HG03460 (cell line): Measurements from ENCODE around the gene PGP.

Experiments
- ATAC-seq: cut with Tn5 transposase; IDR thresholded peaks from one replicate; pipeline ENCODE4 v1.9.1; 2021; ENCODE audit not compliant: unreplicated experiment

The PGP gene

DNA sequence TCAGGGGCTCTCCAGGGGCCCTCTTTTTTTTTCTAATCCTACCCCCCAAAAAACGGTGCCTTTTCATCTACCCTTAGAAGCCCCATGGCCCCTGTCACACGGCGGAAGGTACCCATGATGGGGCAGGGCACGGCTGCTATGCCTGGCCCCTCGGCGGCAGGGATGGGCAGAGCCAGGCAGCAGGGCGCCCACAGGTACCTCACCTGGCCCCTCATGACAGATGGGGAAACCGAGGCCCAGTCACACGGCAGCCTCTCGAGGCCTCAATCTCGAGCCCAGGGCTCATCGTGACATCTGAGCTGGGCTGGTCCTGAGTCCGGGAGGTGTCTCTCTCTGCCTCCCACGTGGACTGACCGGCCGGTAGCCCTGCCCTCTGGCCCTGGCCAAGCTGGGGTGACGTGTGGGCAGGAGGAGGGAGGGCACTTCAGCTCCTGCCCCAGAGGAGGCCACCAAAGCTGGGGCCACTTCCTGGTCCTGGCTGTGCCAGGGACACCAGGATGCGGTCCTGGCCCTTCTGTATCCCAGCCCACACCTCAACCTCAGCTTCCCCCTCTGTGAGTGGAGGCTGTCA is 47.5 kb downstream of the PGP start:
- ATAC-seq: no peak

DNA sequence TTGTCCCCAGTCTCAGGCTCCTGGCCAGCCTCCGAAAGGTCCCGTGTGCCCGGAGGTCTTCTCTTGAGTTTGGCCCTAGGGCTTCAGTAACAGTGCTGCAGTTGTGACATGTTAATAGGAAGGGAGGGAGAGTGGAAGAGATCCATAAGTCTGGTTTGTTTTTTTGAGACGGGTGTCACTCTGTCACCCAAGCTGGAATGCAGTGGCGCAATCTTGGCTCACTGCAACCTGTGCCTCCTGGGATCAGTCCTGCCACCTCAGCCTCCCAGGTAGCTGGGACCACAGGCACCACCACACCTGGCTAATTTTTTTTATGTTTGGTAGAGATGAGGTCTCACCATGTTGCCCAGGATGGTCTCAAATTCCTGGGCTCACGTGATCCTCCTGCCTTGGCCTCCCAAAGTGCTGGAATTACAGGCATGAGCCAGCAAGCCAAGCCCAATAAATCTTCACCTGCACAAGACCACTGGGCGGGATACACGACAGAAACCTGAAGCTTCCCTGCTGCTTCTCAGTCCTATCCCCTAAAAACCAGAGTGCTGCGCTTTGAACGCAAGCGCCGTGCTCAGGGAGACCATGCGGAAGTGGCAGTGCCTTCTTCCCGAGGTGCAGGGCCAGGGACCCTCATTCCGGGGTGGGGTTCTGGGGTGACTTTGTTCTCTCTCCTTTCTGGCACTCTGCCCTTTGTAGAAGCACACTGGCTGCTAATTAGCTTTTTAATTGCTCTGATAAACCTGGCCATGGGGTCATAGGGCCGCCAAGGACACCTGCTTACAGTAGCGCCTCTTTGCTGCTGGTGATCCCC is 48.2 kb downstream of the PGP start:
- no peak for ATAC-seq

DNA sequence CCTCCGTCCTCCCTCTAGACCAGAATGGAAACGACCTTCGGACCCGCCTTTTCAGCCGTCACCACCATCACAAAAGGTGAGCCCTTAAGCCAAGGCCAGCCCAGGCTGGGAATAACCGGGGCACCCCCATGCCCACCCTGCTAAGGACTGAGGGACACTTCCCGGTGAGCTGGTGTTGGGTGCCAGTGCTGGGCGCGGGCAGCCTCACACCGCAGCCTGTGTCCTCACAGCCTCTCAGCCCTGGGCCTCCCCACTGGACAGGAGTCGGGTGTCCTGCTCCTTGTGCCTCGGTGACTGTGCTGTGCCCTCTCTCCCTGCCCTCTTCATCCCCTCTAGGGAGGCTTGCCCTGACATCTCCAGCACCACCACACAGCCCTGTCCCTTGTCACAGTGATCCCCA is 48.8 kb downstream of the PGP start:
- ATAC-seq: no peak

DNA sequence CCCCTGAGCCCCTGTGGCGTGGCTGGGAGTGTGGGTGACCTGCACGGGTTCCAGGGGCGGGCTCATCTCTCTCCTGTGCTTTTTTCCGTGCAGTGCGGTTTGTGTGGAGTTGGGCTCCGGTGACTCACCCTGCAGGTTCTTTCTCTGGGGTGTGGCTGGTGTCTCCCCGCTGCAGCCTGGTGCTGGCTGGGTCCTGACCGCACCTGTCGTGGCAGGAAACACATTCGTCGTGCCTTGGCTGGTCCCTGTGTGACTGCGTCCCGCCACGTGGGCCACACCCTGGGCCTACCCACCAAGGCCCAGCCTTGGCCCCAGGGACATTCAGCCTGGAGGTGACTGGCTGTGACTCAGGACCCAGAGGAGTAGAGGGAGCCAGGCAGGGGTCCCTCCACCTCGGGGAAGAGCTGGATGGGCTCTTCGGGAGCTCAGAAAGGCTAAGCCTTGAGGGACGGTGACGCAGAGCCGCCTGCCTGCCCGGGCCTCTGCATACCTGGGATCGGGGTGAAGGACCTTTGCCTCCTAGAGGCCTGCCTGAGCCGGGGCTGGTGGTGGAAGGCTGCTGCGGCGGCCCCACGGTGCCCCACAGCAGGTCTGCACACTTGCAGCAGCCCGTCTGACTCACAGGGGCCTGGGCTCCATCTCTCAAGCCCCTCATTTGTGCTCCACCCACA is 51.3 kb downstream of the PGP start:
- no peak for ATAC-seq

DNA sequence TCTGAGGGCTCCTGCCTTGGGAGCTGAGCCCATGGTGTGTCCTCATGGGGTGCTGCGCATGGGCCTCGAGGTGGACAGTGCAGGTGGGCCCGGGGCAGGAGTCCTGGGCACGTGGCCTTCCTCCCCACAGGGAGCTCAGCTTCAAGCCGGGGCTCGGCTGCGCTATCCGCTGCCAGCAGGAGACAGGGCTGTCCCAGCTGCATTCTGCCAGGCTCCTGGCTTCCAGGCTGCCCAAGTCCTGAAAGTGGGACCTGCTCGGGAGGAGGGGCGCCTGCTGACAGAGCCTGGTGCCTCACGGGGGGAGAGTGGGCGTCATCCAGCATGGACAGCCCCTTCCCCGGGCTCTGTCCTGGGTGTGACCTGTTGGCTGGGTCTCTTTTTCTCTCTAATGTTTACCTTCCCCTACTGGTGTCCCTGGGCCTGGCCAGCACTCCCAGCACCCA is 51.9 kb downstream of the PGP start:
- no peak for ATAC-seq

DNA sequence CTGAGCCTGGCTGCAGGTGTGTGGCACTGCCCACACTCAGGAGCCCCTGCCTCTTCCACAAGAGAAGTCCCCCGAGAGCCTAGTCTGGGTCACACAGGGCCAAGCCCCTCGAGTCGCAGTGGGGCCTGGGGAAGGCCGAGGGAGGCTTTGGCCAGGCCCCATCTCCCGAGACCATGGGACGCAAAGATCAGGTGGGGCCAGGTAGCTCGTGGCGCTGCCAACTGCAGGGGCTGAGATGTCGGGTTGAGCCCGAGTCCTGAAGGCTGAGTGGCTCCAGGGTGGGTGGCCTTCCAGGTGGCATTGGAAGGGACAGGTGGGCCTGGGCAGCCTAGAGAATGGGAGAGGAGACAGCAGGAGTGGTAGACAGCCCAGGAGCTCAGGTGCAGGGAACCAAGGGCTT is 52.7 kb downstream of the PGP start:
- no peak for ATAC-seq
